ENCODE results near the gene SMARCA4.

SMARCA4 gene

GRCh38 chr19:10960314-10961072 is at the start of gene SMARCA4:
Gene SMARCA4, plus strand, starts transcription at chr19:10961030. Its CDS starts 23,122 bp downstream, at chr19:10984152.
- DNase-seq (ENCODE audit: low read depth in 2 of 2): peak; percentile 97 to 99

- no peak for DNase-seq (ENCODE audit: low read depth in 2 of 2)
These were observed 49.1 kb upstream of the SMARCA4 start for GRCh38 chr19:10911579-10912363.

GRCh38 chr19:10912619-10913018 is 48.2 kb upstream of the SMARCA4 start:
- DNase-seq (ENCODE audit: low read depth in 2 of 2): no peak

DNA sequence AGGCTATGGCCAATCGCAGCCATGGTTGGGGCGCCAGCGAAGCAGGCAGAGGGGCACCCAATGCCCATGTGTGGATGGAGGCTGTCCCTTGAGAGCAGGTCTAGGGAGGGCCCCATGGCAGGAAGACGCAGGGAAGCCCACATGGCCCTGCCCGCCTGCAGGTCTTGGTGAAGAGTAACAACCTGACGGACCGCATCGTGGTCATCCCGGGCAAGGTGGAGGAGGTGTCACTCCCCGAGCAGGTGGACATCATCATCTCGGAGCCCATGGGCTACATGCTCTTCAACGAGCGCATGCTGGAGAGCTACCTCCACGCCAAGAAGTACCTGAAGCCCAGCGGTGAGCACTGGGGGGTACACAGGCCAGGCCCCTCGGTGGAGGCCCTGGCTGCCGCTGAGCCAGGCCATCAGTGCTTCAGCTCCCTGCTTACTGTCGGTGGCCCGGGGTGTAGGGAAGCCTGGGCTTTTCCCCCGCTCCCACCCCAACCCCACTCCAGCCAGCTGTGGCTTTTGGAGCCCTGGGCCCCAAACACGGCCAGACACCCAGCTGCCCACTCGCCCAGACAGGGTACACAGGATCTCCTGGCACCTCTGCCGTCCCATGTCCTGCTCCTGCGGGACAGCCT is 47.0 kb upstream of the SMARCA4 start:
- no peak for DNase-seq (ENCODE audit: low read depth in 2 of 2)

GRCh38 chr19:10915130-10916091 is 45.4 kb upstream of the SMARCA4 start:
- DNase-seq (ENCODE audit: low read depth in 2 of 2): no peak

GRCh38 chr19:10916602-10917001 is 44.2 kb upstream of the SMARCA4 start:
- DNase-seq (ENCODE audit: low read depth in 2 of 2): no peak

DNA sequence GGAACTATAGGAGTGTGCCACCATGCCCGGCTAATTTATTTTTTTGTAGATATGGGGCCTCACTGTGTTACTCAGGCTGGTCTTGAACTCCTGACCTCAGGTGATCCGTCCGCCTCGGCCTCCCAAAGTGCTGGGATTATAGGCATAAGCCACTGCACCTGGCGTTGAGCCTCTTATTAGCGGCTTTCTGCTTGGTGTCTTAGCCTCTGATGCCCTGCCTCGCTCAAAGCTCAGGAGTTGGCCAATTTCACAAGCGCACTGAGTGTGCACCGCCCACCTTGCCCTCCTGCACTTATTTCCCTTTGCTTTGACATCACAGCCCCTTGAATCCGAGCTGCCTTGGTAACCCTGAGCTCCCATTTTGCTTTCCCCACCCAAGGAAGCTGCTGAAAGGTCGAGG is 42.5 kb upstream of the SMARCA4 start:
- no peak for DNase-seq (ENCODE audit: low read depth in 2 of 2)

DNA sequence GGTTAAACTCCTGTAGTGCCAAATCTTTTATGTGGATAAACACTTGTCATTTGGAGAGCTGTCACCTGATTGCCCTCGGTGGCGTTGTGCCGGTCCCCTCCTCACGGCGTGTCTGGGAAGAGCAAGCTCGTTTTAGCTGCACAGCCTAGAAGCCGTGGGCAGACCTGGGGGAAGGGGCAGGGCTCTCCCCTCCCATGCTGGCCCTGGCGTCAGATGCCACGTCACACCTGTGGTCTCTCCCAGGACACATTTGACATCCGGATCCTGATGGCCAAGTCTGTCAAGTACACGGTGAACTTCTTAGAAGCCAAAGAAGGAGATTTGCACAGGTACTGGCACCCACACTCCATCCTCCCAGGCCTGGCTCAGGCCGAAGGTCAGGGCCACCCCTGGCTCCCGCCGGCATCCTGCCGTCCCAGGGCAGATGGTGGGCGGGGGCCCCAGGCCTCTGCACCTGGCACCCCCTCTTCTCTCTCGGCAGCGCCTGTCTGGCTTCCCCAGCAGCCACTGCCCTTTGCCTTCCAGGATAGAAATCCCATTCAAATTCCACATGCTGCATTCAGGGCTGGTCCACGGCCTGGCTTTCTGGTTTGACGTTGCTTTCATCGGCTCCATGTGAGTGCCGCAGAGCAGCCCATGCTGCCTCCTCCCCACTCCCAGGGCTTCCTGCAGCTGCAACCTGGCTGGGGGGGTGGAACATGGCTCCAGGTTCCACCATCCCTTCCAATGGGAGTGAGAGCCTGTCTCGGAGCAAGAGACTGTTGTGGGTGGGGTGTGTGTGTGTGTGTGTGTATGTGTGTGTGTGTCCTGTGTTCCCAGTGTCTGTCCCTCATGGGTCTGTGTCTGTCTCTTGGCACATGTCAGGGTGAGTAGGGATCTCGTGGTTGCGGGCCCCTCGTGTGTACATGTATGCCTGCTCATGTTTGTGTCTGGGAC is 41.2 kb upstream of the SMARCA4 start:
- no peak for DNase-seq (ENCODE audit: low read depth in 2 of 2)

- no peak for DNase-seq (ENCODE audit: low read depth in 2 of 2)
These were observed 40.6 kb upstream of the SMARCA4 start for GRCh38 chr19:10920288-10920655.

DNA sequence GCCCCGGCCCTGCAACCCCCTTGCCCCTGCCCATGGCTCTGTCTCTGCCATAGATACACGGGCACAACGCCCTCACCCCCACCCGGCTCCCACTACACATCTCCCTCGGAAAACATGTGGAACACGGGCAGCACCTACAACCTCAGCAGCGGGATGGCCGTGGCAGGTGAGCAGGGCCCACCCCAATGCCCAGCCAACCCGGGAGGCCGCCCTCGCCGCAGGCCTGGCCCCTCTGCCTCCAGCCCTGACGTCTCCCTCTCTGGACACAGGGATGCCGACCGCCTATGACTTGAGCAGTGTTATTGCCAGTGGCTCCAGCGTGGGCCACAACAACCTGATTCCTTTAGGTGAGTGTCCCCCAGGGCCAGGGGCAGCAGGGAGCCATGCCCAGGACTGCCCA is 40.0 kb upstream of the SMARCA4 start:
- no peak for DNase-seq (ENCODE audit: low read depth in 2 of 2)

GRCh38 chr19:10921199-10921909 is 39.5 kb upstream of the SMARCA4 start:
- DNase-seq (ENCODE audit: low read depth in 2 of 2): no peak

GRCh38 chr19:10921910-10922637 is 38.8 kb upstream of the SMARCA4 start:
- DNase-seq (ENCODE audit: low read depth in 2 of 2): no peak

- DNase-seq (ENCODE audit: low read depth in 2 of 2): no peak
These were observed 38.2 kb upstream of the SMARCA4 start for GRCh38 chr19:10922638-10923014.

DNA sequence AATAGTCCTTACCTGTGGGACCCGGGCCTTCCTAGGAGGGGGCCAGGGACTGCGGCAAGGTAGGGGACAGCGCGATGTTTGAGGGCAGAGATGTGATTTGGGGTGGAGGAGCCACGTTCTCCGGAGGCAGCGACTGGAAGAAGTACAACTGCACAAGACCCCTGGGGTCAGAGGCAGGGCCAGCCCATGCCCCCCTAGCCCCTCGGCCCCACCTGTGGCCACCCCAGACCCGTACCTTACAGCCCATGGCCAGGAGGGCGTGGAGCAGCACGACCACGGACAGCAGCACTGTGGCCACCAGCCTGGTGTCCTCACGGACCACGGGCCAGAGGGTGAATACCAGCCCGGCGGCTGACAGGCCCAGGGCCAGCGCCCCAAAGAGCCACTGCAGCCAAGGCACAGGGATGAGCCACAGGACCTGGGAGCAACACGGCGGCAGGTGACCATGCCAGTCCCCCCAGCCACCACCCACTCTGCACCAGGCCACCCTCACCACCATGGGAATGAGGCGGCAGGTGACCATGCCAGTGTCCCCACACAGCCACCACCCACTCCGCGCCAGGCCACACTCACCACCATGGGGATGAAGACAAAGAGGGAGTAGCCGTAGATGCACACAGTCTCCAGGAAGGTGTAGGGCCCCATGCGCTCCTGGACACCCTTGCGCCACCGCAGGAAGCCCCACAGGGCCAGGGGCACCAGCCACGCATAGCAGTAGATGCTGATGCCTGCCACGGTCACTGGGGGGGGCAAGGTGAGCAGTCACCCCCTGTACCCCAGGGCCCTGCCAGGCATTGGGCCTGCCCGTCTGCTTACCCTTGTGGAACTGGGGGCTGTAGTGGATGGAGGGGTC is 37.3 kb upstream of the SMARCA4 start:
- DNase-seq (ENCODE audit: low read depth in 2 of 2): no peak

DNA sequence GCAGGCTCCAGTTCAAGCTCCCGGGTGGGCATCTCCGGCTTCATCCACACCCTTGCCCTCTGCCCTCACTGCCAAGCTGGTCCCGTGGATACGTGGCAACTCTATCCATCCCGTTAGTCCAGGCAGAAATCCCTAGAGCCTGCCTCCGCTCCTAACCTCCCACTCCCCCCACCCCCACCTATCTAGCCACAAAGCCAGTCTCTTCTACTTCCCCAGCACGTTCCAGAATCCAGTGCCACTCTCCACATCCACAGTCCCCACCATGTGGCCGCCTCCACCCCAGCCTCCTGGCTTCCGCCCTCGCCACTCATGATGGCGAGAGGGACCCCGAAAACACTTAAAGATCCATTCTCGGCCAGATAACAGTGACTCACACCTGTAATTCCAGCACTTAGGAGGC is 36.2 kb upstream of the SMARCA4 start:
- DNase-seq (ENCODE audit: low read depth in 2 of 2): no peak

- no peak for DNase-seq (ENCODE audit: low read depth in 2 of 2)
These were observed 32.9 kb upstream of the SMARCA4 start for GRCh38 chr19:10927730-10928562.
